Left lung (tissue), 10 donors: ENCODE data around the gene EPB41L5. TPM values are rescaled to one million over a fixed set of nuclear protein-coding genes. Genes with fewer than 3 reads are reported as not detected.
"Not testable (repeated sequence)": the region's sequence is repeated elsewhere in the genome, so short reads cannot be mapped to it uniquely, and the experiment has no call there.

Experiments used
- ATAC-seq: fragments of 200-7000 bp; cut with Tn5 transposase; one replicate; pipeline ENCODE4 v1.9.1; 2020; ENCODE audit warnings: moderate library complexity
- DNase-seq, 4 donors: peaks; one replicate each; pipeline ENCODE4 v3.0.0-alpha.2; 2013 to 2020
- H3K27ac ChIP-seq, 2 donors: fragments of 200-600 bp; sonication (generic) in 1 of 2; one replicate each; pipeline versions ENCODE4 v1.5.0 to v1.8.0; 2020 to 2021
- H3K27me3 ChIP-seq, 2 donors: fragments of 200-600 bp; sonication (generic) in 1 of 2; one replicate each; pipeline versions ENCODE4 v1.5.0 to v1.8.0; 2020 to 2021
- H3K36me3 ChIP-seq, 2 donors: fragments of 200-600 bp; sonication (generic) in 1 of 2; one replicate each; pipeline versions ENCODE4 v1.5.0 to v1.8.0; 2020 to 2021
- H3K4me1 ChIP-seq, 2 donors: fragments of 200-600 bp; one replicate each; pipeline ENCODE4 v1.8.0; 2021
- H3K4me3 ChIP-seq, 2 donors: fragments of 200-600 bp; sonication (generic) in 1 of 2; one replicate each; pipeline versions ENCODE4 v1.5.0 to v1.8.0; 2020 to 2021; ENCODE audit warnings: mild to moderate bottlenecking in 1 of 2
- H3K9me3 ChIP-seq, 2 donors: fragments of 200-600 bp; sonication (generic) in 1 of 2; one replicate each; pipeline versions ENCODE4 v1.5.0 to v1.8.0; 2020 to 2021
- CTCF ChIP-seq, 2 donors: fragments of 200-600 bp; sonication (generic) in 1 of 2; IDR thresholded peaks; one replicate each; pipeline versions ENCODE4 v1.5.0 to v1.8.0; 2021; ENCODE audit warnings: antibody characterized with exemption in 2 of 2
- intact Hi-C, 2 donors: fragments of 100-400 bp; cut with DNase I; formaldehyde crosslinking; loops; one replicate each; pipeline versions ENCODE4 v1.11.2 to v1.14.2; 2022
- polyA plus RNA-seq, 6 donors: library from polyadenylated mRNA; unstranded; fragments of 120-200 nt; gene quantifications; one replicate each; pipeline ENCODE4 v1.2.1, GENCODE V29; 2013; ENCODE audit not compliant: insufficient read length in 6 of 6
- total RNA-seq, 2 donors: library from RNA; stranded (reverse); fragmentation: NEBNext Ultra II Directional; extraction: Animal tissue kit (Norgen Biotek cat#: 25700); gene quantifications; one replicate each; pipeline ENCODE4 v1.2.1, GENCODE V29; 2021
- donor health status: DM: no; HTN: yes; CAD: no.
- donor health status: DM: no; HTN: no; CAD: no.

EPB41L5 gene
- total and polyA plus RNA-seq, 8 donors: 36.0 to 53.8 (median 38.9) TPM

GRCh38 chr2:119996148-119996547, 16.7 kb upstream of the EPB41L5 start:
- Histone ChIP-seq H3K36me3 (no peaks in the 10 kb centered on the region), H3K27me3 (peaks cover 0 to 5% of the 10 kb centered on the region in 2 donors), H3K9me3 (no peaks in the 10 kb centered on the region), H3K4me1 (no peaks in the 10 kb centered on the region), H3K4me3 (no peak overlapping the region), H3K27ac (no peak overlapping the region)
- ATAC-seq (no peak), DNase-seq (no peak)
- intact Hi-C loops: no loop called here
- TF ChIP-seq CTCF (IDR thresholded peaks at IDR 0.05): no peak

- H3K27me3 ChIP-seq, H3K9me3 ChIP-seq, H3K4me3 ChIP-seq, H3K36me3 ChIP-seq, H3K4me1 ChIP-seq, H3K27ac ChIP-seq, intact Hi-C loops, ATAC-seq: not testable (repeated sequence)
- peak in 1 of 4 donors; percentile 75 for DNase-seq
Measured at GRCh38 chr2:119996896-119997891, 15.7 kb upstream of the EPB41L5 start.

GRCh38 chr2:120001471-120001870, 11.4 kb upstream of the EPB41L5 start:
- H3K27me3 ChIP-seq: no peaks in the 10 kb centered on the region
- H3K4me3 ChIP-seq: no peak overlapping the region
- DNase-seq (no peak), ATAC-seq (no peak)
- no peaks in the 10 kb centered on the region for H3K9me3 ChIP-seq
- no peaks in the 10 kb centered on the region for H3K36me3 ChIP-seq
- intact Hi-C loops: no loop called here
- no peak overlapping the region for H3K27ac ChIP-seq
- no peak for TF ChIP-seq CTCF (IDR thresholded peaks at IDR 0.05)
- H3K4me1 ChIP-seq: no peaks in the 10 kb centered on the region

- Histone ChIP-seq H3K4me3 (no peak overlapping the region), H3K9me3 (no peaks in the 10 kb centered on the region), H3K27me3 (no peaks in the 10 kb centered on the region), H3K36me3 (no peaks in the 10 kb centered on the region), H3K27ac (no peak overlapping the region), H3K4me1 (no peaks in the 10 kb centered on the region)
- intact Hi-C loops: no loop called here
- TF ChIP-seq CTCF (IDR thresholded peaks at IDR 0.05): no peak
- no peak for DNase-seq
- ATAC-seq: no peak
Measured at GRCh38 chr2:120004254-120004653, 8.6 kb upstream of the EPB41L5 start.

GRCh38 chr2:120005834-120006521, 6.9 kb upstream of the EPB41L5 start:
- Histone ChIP-seq H3K9me3 (no peaks in the 10 kb centered on the region), H3K27ac (no peak overlapping the region), H3K4me1 (no peaks in the 10 kb centered on the region), H3K27me3 (no peaks in the 10 kb centered on the region), H3K36me3 (no peaks in the 10 kb centered on the region), H3K4me3 (no peak overlapping the region)
- intact Hi-C loops: no loop called here
- DNase-seq: no peak
- no peak for ATAC-seq
- TF ChIP-seq CTCF (IDR thresholded peaks at IDR 0.05): no peak
